GM12875 (cell line): ENCODE results near the gene PSMB2.
A peak's percentile ranks its signal among the peaks of the same experiment; 100 is the strongest.

Source experiments
- H3K4me3 ChIP-seq: one replicate; pipeline ENCODE4 v1.5.1; 2011; ENCODE audit warnings: low read depth, low read length, control low read depth
- CTCF ChIP-seq: IDR thresholded peaks from 2 replicates; pipeline ENCODE4 v1.5.1; 2011; ENCODE audit warnings: low read depth, mild to moderate bottlenecking, control low read depth, inconsistent platforms, low read length, moderate library complexity, borderline replicate concordance; ENCODE audit not compliant: insufficient read depth

The PSMB2 gene

GRCh38 chr1:35564884-35565741 lies 76.2 kb downstream of the PSMB2 start:
- H3K4me3 ChIP-seq: no peak overlapping the region
- TF ChIP-seq CTCF: no peak

DNA sequence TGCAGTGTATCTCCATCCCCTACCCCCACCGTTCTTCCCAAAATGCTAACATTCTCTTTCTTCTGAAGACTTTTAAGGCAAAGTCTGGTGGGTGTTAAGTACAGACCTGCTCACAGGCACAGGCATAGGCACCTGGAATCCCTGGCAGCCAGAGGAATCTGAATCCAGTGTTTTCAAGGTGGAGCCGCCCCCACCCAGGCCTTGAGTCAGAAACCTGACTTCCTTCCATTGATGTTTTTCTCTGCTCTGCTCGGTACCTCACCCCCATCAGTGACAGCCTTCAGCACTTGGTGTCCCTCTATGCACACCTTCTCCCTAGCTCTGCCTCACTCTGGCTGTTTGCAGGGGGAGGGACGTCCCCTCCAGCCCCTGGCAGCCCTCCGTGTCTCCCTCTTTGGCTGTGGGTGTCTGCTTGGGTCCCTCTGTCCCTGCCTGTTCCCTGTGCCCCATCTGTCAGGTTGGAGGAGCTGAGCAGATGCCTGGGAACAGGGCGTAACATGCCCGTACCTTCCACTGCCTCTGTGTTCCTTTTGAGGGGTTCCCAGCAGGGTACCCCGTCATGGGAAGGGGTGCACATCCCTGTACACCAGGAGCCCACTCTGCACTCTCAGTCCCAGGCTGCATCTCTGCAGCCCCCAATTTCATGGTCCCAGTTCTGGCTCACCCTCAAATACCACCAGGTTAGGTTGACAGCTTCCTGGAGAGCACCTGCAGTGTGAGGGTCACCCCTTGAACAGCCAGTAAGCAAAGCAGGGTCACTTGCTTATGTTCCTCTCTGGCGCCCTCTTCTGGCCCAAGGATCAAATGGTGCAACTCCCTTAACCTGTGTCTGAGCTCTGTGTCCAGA lies 77.1 kb downstream of the PSMB2 start:
- TF ChIP-seq CTCF: peak; percentile 86
- H3K4me3 ChIP-seq: no peak overlapping the region

GRCh38 chr1:35563166-35563565 lies 78.2 kb downstream of the PSMB2 start:
- TF ChIP-seq CTCF: no peak
- H3K4me3 ChIP-seq: no peak overlapping the region

GRCh38 chr1:35561972-35562680 lies 79.2 kb downstream of the PSMB2 start:
- TF ChIP-seq CTCF: no peak
- no peak overlapping the region for H3K4me3 ChIP-seq

DNA sequence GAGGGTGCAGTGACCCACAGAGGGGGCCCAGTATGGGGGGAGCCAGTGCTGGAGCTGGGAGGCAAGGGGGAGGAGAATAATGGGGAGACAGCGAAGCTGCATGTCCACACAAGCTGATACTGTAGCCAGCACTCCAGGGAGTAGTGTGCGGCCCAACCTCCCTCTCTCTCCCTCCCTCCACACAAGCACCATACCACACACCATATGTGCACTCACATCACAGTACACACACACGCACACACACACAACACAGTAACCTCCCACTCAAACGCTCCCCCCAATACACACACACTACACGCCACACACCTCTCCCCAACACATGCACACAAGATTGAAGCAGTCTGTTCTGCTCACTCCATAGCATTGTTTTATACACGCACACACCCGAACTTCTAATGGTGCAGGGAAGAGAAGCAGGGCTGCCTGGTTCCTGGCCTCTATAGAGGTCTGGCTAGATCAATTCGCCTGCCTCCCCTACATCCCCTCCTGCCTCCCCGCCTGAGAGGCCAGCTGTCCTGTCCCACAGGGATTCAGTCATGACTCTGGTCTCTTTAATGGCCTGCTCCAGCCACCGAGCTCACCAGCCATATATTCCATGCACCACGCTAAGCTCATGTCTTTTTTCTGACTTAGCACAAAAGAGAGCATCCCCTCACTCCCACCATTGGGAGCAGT lies 79.9 kb downstream of the PSMB2 start:
- no peak for TF ChIP-seq CTCF
- H3K4me3 ChIP-seq: no peak overlapping the region

GRCh38 chr1:35560256-35561225 lies 80.8 kb downstream of the PSMB2 start:
- no peak overlapping the region for H3K4me3 ChIP-seq
- TF ChIP-seq CTCF: no peak
